B cell (primary cell): ENCODE data around the gene CFB.

ENCODE experiments used
- CTCF ChIP-seq: fragments of 200-600 bp; IDR thresholded peaks from one replicate; pipeline ENCODE4 v1.8.0; 2022; ENCODE audit warnings: antibody characterized with exemption, mild to moderate bottlenecking
- EZH2 ChIP-seq: IDR thresholded peaks from 2 replicates; pipeline ENCODE4 v1.6.1; 2012; ENCODE audit warnings: borderline replicate concordance, low read depth, mild to moderate bottlenecking, moderate library complexity, low read length; ENCODE audit not compliant: insufficient read depth, poor library complexity, severe bottlenecking

- TF ChIP-seq CTCF = no peak
- TF ChIP-seq EZH2 = no peak
These were observed 22.4 kb downstream of the CFB start for GRCh38 chr6:31968326-31968725.
